Mesenchymal stem cell (in vitro differentiated cells and primary cell): ENCODE measurements around the gene CCDC178.

Experiments used
- DNase-seq: peaks from one replicate; pipeline ENCODE4 v3.0.0-alpha.2; 2013
- H2AFZ ChIP-seq: one replicate; pipeline ENCODE4 v1.6.1; 2013; ENCODE audit warnings: low read depth, mild to moderate bottlenecking, control low read depth, inconsistent platforms, low read length, moderate library complexity
- H2AK5ac ChIP-seq: 2 replicates; pipeline ENCODE4 v1.6.1; 2013; ENCODE audit warnings: low read length, moderate library complexity, mild to moderate bottlenecking, inconsistent platforms; ENCODE audit not compliant: severe bottlenecking
- H2BK120ac ChIP-seq: one replicate; pipeline ENCODE4 v1.6.1; 2013; ENCODE audit warnings: low read depth, mild to moderate bottlenecking, inconsistent platforms, low read length, moderate library complexity
- H2BK12ac ChIP-seq, 2 experiments: one replicate each; pipeline ENCODE4 v1.6.1; 2013; ENCODE audit warnings: inconsistent platforms in 2 of 2, low read length in 2 of 2, mild to moderate bottlenecking in 2 of 2, moderate library complexity in 2 of 2, control low read depth in 1 of 2
- H2BK15ac ChIP-seq: one replicate; pipeline ENCODE4 v1.6.1; 2013; ENCODE audit warnings: mild to moderate bottlenecking, low read depth, inconsistent platforms; ENCODE audit not compliant: poor library complexity, severe bottlenecking
- H2BK5ac ChIP-seq: 2 replicates; pipeline ENCODE4 v1.6.1; 2013; ENCODE audit warnings: low read depth, mild to moderate bottlenecking, low read length, control low read depth, inconsistent platforms; ENCODE audit not compliant: poor library complexity, severe bottlenecking
- H3K14ac ChIP-seq, 2 experiments: one replicate each; pipeline ENCODE4 v1.6.1; 2013; ENCODE audit warnings: inconsistent platforms in 2 of 2, low read length in 2 of 2, control low read depth in 1 of 2, mild to moderate bottlenecking in 1 of 2, moderate library complexity in 1 of 2
- H3K18ac ChIP-seq, 2 experiments: one replicate each; pipeline ENCODE4 v1.6.1; 2013; ENCODE audit warnings: inconsistent platforms in 2 of 2, low read length in 2 of 2, control low read depth in 1 of 2, low read depth in 1 of 2, mild to moderate bottlenecking in 1 of 2
- H3K23ac ChIP-seq, 2 experiments: one replicate each; pipeline ENCODE4 v1.6.1; 2013; ENCODE audit warnings: inconsistent platforms in 2 of 2, low read length in 2 of 2, mild to moderate bottlenecking in 2 of 2, moderate library complexity in 2 of 2, control low read depth in 1 of 2
- H3K27ac ChIP-seq: 2 replicates; pipeline ENCODE4 v1.5.1; 2013; ENCODE audit warnings: mild to moderate bottlenecking, moderate library complexity, low read length, control low read depth, inconsistent platforms; ENCODE audit not compliant: poor library complexity, severe bottlenecking
- H3K27me3 ChIP-seq, 2 experiments: 2 replicates each; pipeline versions ENCODE4 v1.6.1 to v1.7.0; 2013; ENCODE audit warnings: low read length in 2 of 2, mild to moderate bottlenecking in 2 of 2, moderate library complexity in 2 of 2, control low read depth in 1 of 2, inconsistent platforms in 1 of 2; ENCODE audit not compliant: control insufficient read depth in 1 of 2, insufficient read depth in 1 of 2
- H3K36me3 ChIP-seq, 2 experiments: 2 replicates each; pipeline versions ENCODE4 v1.6.1 to v1.7.0; 2013; ENCODE audit warnings: low read length in 2 of 2, control low read depth in 1 of 2, inconsistent platforms in 1 of 2, low read depth in 1 of 2, mild to moderate bottlenecking in 1 of 2; ENCODE audit not compliant: insufficient read depth in 2 of 2, control insufficient read depth in 1 of 2
- H3K4ac ChIP-seq, 2 experiments: one replicate each; pipeline ENCODE4 v1.6.1; 2013; ENCODE audit warnings: inconsistent platforms in 2 of 2, low read length in 2 of 2, mild to moderate bottlenecking in 2 of 2, moderate library complexity in 2 of 2, control low read depth in 1 of 2, low read depth in 1 of 2
- H3K4me1 ChIP-seq: 2 replicates; pipeline ENCODE4 v1.6.1; 2013; ENCODE audit warnings: low read depth, low read length, control low read depth; ENCODE audit not compliant: control insufficient read depth, insufficient read depth
- H3K4me2 ChIP-seq: 2 replicates; pipeline ENCODE4 v1.6.1; 2013; ENCODE audit warnings: low read length, mild to moderate bottlenecking, inconsistent platforms; ENCODE audit not compliant: poor library complexity, severe bottlenecking
- H3K4me3 ChIP-seq, 2 experiments: 2 replicates each; pipeline versions ENCODE4 v1.5.1 to v1.7.0; 2013; ENCODE audit warnings: low read length in 2 of 2, mild to moderate bottlenecking in 2 of 2, control low read depth in 1 of 2, low read depth in 1 of 2; ENCODE audit not compliant: insufficient read depth in 1 of 2
- H3K79me1 ChIP-seq: replicated peaks from 2 replicates; pipeline ENCODE4 v1.6.1; 2013; ENCODE audit warnings: mild to moderate bottlenecking, control low read depth, low read length, inconsistent platforms; ENCODE audit not compliant: poor library complexity, severe bottlenecking
- H3K9ac ChIP-seq: 2 replicates; pipeline ENCODE4 v1.7.0; 2013; ENCODE audit warnings: mild to moderate bottlenecking, low read length, moderate library complexity
- H3K9me3 ChIP-seq: 2 replicates; pipeline ENCODE4 v1.7.0; 2013; ENCODE audit warnings: mild to moderate bottlenecking, low read length; ENCODE audit not compliant: control insufficient read depth
- H4K8ac ChIP-seq: one replicate; pipeline ENCODE4 v1.6.1; 2013; ENCODE audit warnings: inconsistent platforms, mild to moderate bottlenecking, low read length, moderate library complexity
- H4K91ac ChIP-seq: one replicate; pipeline ENCODE4 v1.6.1; 2013; ENCODE audit warnings: mild to moderate bottlenecking, low read length, inconsistent platforms
- WGBS: methylation state at CpG from one replicate; pipeline ENCODE4 v1.1.7; 2013; ENCODE audit warnings: mixed read lengths; 5-methylcytosine and 5-hydroxymethylcytosine counted together

Gene CCDC178

GRCh38 chr18:33356735-33357134 lies 83.8 kb downstream of the CCDC178 start:
- Histone ChIP-seq H2BK12ac (no peak overlapping the region), H2BK15ac (no peak overlapping the region), H3K4me1 (no peaks in the 10 kb centered on the region), H3K79me1 (no peaks in the 10 kb centered on the region), H3K14ac (no peak overlapping the region), H2BK120ac (no peak overlapping the region), H4K8ac (no peak overlapping the region), H3K9ac (no peak overlapping the region), H3K27ac (no peak overlapping the region), H3K23ac (no peak overlapping the region), H3K18ac (no peak overlapping the region), H3K4me3 (no peak overlapping the region), H3K27me3 (no peaks in the 10 kb centered on the region), H2BK5ac (no peak overlapping the region), H2AFZ (no peak overlapping the region), H4K91ac (no peak overlapping the region), H3K4me2 (no peak overlapping the region), H3K9me3 (peaks cover 14% of the 10 kb centered on the region), H2AK5ac (no peak overlapping the region), H3K36me3 (no peaks in the 10 kb centered on the region), H3K4ac (no peak overlapping the region)
- DNase-seq = no peak
- 95% methylated on average over 1 of the region's 1 CpG for WGBS

GRCh38 chr18:33355756-33356155 lies 84.8 kb downstream of the CCDC178 start:
- no peak for DNase-seq
- no peaks in the 10 kb centered on the region for H3K36me3 ChIP-seq
- no peak overlapping the region for H2BK120ac ChIP-seq
- H3K27me3 ChIP-seq = no peaks in the 10 kb centered on the region
- no peak overlapping the region for H4K8ac ChIP-seq
- H2AFZ ChIP-seq = no peak overlapping the region
- H3K9ac ChIP-seq = no peak overlapping the region
- no peak overlapping the region for H3K23ac ChIP-seq
- no peak overlapping the region for H3K4me2 ChIP-seq
- H2BK15ac ChIP-seq = no peak overlapping the region
- H3K18ac ChIP-seq = no peak overlapping the region
- H3K27ac ChIP-seq = no peak overlapping the region
- 100% methylated on average over 1 of the region's 1 CpG for WGBS
- no peak overlapping the region for H3K4ac ChIP-seq
- H3K79me1 ChIP-seq = no peaks in the 10 kb centered on the region
- H4K91ac ChIP-seq = no peak overlapping the region
- H3K14ac ChIP-seq = no peak overlapping the region
- peaks cover 11% of the 10 kb centered on the region for H3K9me3 ChIP-seq
- H2AK5ac ChIP-seq = no peak overlapping the region
- no peak overlapping the region for H2BK12ac ChIP-seq
- H3K4me3 ChIP-seq = no peak overlapping the region
- H2BK5ac ChIP-seq = no peak overlapping the region
- H3K4me1 ChIP-seq = no peaks in the 10 kb centered on the region

GRCh38 chr18:33355263-33355662 lies 85.3 kb downstream of the CCDC178 start:
- Histone ChIP-seq H3K4me2 (no peak overlapping the region), H3K27ac (no peak overlapping the region), H3K9ac (no peak overlapping the region), H2BK120ac (no peak overlapping the region), H3K4me3 (no peak overlapping the region), H2AFZ (no peak overlapping the region), H3K4me1 (no peaks in the 10 kb centered on the region), H2BK15ac (no peak overlapping the region), H3K14ac (no peak overlapping the region), H3K27me3 (no peaks in the 10 kb centered on the region), H3K23ac (no peak overlapping the region), H3K79me1 (no peaks in the 10 kb centered on the region), H3K18ac (no peak overlapping the region), H2BK12ac (no peak overlapping the region), H3K4ac (no peak overlapping the region), H4K91ac (no peak overlapping the region), H3K36me3 (no peaks in the 10 kb centered on the region), H2BK5ac (no peak overlapping the region), H4K8ac (no peak overlapping the region), H2AK5ac (no peak overlapping the region), H3K9me3 (peaks cover 11% of the 10 kb centered on the region)
- WGBS = 68% methylated on average over 1 of the region's 1 CpG
- no peak for DNase-seq

GRCh38 chr18:33350256-33350655 lies 90.3 kb downstream of the CCDC178 start:
- Histone ChIP-seq H2BK15ac (no peak overlapping the region), H4K8ac (no peak overlapping the region), H3K23ac (no peak overlapping the region), H3K4me3 (no peak overlapping the region), H3K4me2 (no peak overlapping the region), H2BK5ac (no peak overlapping the region), H2AFZ (no peak overlapping the region), H3K9ac (no peak overlapping the region), H3K79me1 (no peaks in the 10 kb centered on the region), H2BK120ac (no peak overlapping the region), H3K14ac (no peak overlapping the region), H3K4me1 (no peaks in the 10 kb centered on the region), H4K91ac (no peak overlapping the region), H3K36me3 (no peaks in the 10 kb centered on the region), H3K4ac (no peak overlapping the region), H3K27me3 (no peaks in the 10 kb centered on the region), H3K9me3 (peaks cover 9% of the 10 kb centered on the region), H2BK12ac (no peak overlapping the region), H2AK5ac (no peak overlapping the region), H3K27ac (no peak overlapping the region), H3K18ac (no peak overlapping the region)
- 90% methylated on average over 1 of the region's 2 CpGs for WGBS
- DNase-seq = no peak
